H1 (cell line): ENCODE data around the gene UBE2G2. TPM values are rescaled to one million over a fixed set of nuclear protein-coding genes. Genes with fewer than 3 reads are reported as not detected.

Source experiments
- CTCF ChIA-PET: fragments of 300-600 bp; sonication (Branson Sonifier 250); formaldehyde crosslinking; loops from one replicate; lab custom pipeline; 2021; ENCODE audit not compliant: partially characterized antibody; lab: Charles Lee
- POLR2A ChIA-PET: fragments of 300-600 bp; sonication (Branson Sonifier 250); formaldehyde crosslinking; loops from one replicate; lab custom pipeline; 2021; ENCODE audit warnings: inconsistent platforms; ENCODE audit not compliant: partially characterized antibody; lab: Charles Lee
- DNase-seq, 2 experiments: peaks; one replicate each; pipeline versions ENCODE4 v3.0.0 to v3.0.0-alpha.2; 2010 to 2022; ENCODE audit warnings: low spot score in 2 of 2, low read depth in 1 of 2, mixed read lengths in 1 of 2
- FAIRE-seq: peaks from 2 replicates; lab custom pipeline; 2011; peaks lifted over from hg19 to GRCh38; lab: Jason Lieb, UNC
- H2AFZ ChIP-seq: 2 replicates; pipeline ENCODE4 v1.8.1; 2012; ENCODE audit warnings: low read length, inconsistent platforms
- H2AK5ac ChIP-seq: 2 replicates; pipeline ENCODE4 v1.6.1; 2013; ENCODE audit warnings: low read depth, low read length
- H2BK120ac ChIP-seq: replicated peaks from 2 replicates; pipeline ENCODE3; 2013; ENCODE audit warnings: low read depth, low read length, inconsistent platforms
- H2BK12ac ChIP-seq: 2 replicates; pipeline ENCODE4 v1.6.1; 2013; ENCODE audit warnings: low read depth, low read length
- H2BK15ac ChIP-seq: 2 replicates; pipeline ENCODE4 v1.6.1; 2013; ENCODE audit warnings: low read length
- H2BK20ac ChIP-seq: 2 replicates; pipeline ENCODE4 v1.6.1; 2013; ENCODE audit warnings: low read length
- H2BK5ac ChIP-seq: 2 replicates; pipeline ENCODE4 v1.6.1; 2013; ENCODE audit warnings: low read depth, low read length
- H3K14ac ChIP-seq: 2 replicates; pipeline ENCODE4 v1.6.1; 2013; ENCODE audit warnings: inconsistent platforms; ENCODE audit not compliant: insufficient read length
- H3K18ac ChIP-seq: 2 replicates; pipeline ENCODE4 v1.6.1; 2013; ENCODE audit warnings: low read length; ENCODE audit errors: extremely low read depth
- H3K23ac ChIP-seq: 2 replicates; pipeline ENCODE4 v1.6.1; 2013; ENCODE audit warnings: inconsistent platforms; ENCODE audit not compliant: insufficient read length
- H3K23me2 ChIP-seq: 2 replicates; pipeline ENCODE4 v1.6.1; 2013; ENCODE audit warnings: low read depth, low read length
- H3K27ac ChIP-seq: 2 replicates; pipeline ENCODE4 v1.6.1; 2011; ENCODE audit warnings: low read depth, low read length, inconsistent platforms
- H3K27me3 ChIP-seq, 4 experiments: replicated peaks in 1 of 4; 1 replicate in 1 of 4; 2 replicates in 3 of 4; pipeline versions ENCODE4 v1.6.1 to v1.8.1; 2011 to 2013; ENCODE audit warnings: low read length in 3 of 4, mild to moderate bottlenecking in 3 of 4, inconsistent platforms in 2 of 4, mixed read lengths in 2 of 4, moderate library complexity in 1 of 4; ENCODE audit not compliant: control insufficient read depth in 3 of 4, insufficient read depth in 3 of 4; ENCODE audit errors: extremely low read depth in 1 of 4
- H3K36me3 ChIP-seq, 4 experiments: 2 replicates each; pipeline versions ENCODE4 v1.6.1 to v1.8.1; 2011 to 2013; ENCODE audit warnings: mild to moderate bottlenecking in 4 of 4, low read length in 3 of 4, moderate library complexity in 2 of 4, control low read depth in 1 of 4, inconsistent platforms in 1 of 4; ENCODE audit not compliant: insufficient read depth in 4 of 4, control insufficient read depth in 2 of 4
- H3K4ac ChIP-seq: replicated peaks from 2 replicates; pipeline ENCODE3; 2013; ENCODE audit warnings: low read length, low read depth, mixed read lengths, inconsistent platforms; ENCODE audit not compliant: insufficient read length
- H3K4me1 ChIP-seq, 4 experiments: replicated peaks in 1 of 4; 1 replicate in 1 of 4; 2 replicates in 3 of 4; pipeline versions ENCODE4 v1.6.1 to v1.8.1; 2011 to 2013; ENCODE audit warnings: low read length in 3 of 4, inconsistent platforms in 2 of 4, mixed read lengths in 1 of 4; ENCODE audit not compliant: insufficient read depth in 4 of 4, control insufficient read depth in 3 of 4
- H3K4me2 ChIP-seq, 2 experiments: 2 replicates each; pipeline versions ENCODE4 v1.6.1 to v1.8.1; 2011 to 2013; ENCODE audit warnings: low read depth in 2 of 2, low read length in 2 of 2, control low read depth in 1 of 2, inconsistent platforms in 1 of 2, mild to moderate bottlenecking in 1 of 2; ENCODE audit not compliant: insufficient read depth in 1 of 2
- H3K4me3 ChIP-seq, 4 experiments: fragments of 200-600, 300-600 bp in 1 of 4; sonication (generic), shearing (Covaris generic), sonication (Bioruptor Twin) in 1 of 4; 2 replicates each; pipeline versions ENCODE4 v1.5.1 to v1.8.1; 2011 to 2016; ENCODE audit warnings: low read length in 4 of 4, low read depth in 3 of 4, control low read depth in 2 of 4, inconsistent platforms in 2 of 4, mild to moderate bottlenecking in 2 of 4, mixed read lengths in 1 of 4, moderate library complexity in 1 of 4; ENCODE audit not compliant: insufficient read depth in 2 of 4; ENCODE audit errors: extremely low read depth in 1 of 4
- H3K56ac ChIP-seq: replicated peaks from 2 replicates; pipeline ENCODE3; 2013; ENCODE audit warnings: low read depth, mild to moderate bottlenecking, mixed read lengths, low read length, inconsistent platforms; ENCODE audit not compliant: insufficient read length
- H3K79me1 ChIP-seq: 2 replicates; pipeline ENCODE4 v1.6.1; 2013; ENCODE audit warnings: low read depth, low read length, control low read depth
- H3K79me2 ChIP-seq, 2 experiments: 2 replicates each; pipeline versions ENCODE4 v1.6.1 to v1.8.1; 2012 to 2013; ENCODE audit warnings: low read length in 2 of 2, mild to moderate bottlenecking in 2 of 2, inconsistent platforms in 1 of 2; ENCODE audit not compliant: insufficient read depth in 2 of 2, control insufficient read depth in 1 of 2
- H3K9ac ChIP-seq, 4 experiments: replicated peaks in 1 of 4; 1 replicate in 1 of 4; 2 replicates in 3 of 4; pipeline versions ENCODE4 v1.6.1 to v1.8.1; 2011 to 2013; ENCODE audit warnings: low read depth in 3 of 4, low read length in 3 of 4, control low read depth in 2 of 4, mild to moderate bottlenecking in 2 of 4, moderate library complexity in 2 of 4, inconsistent platforms in 1 of 4; ENCODE audit errors: extremely low read depth in 1 of 4
- H3K9me3 ChIP-seq, 2 experiments: 2 replicates each; pipeline versions ENCODE4 v1.6.1 to v1.8.1; 2012 to 2013; ENCODE audit warnings: mild to moderate bottlenecking in 2 of 2, moderate library complexity in 2 of 2, control low read depth in 1 of 2, inconsistent platforms in 1 of 2, low read depth in 1 of 2, low read length in 1 of 2, mixed read lengths in 1 of 2; ENCODE audit not compliant: insufficient read depth in 2 of 2
- H4K20me1 ChIP-seq, 2 experiments: replicated peaks in 1 of 2; 2 replicates each; pipeline versions ENCODE3 to v1.8.1; 2011 to 2013; ENCODE audit warnings: inconsistent platforms in 2 of 2, low read length in 2 of 2, mild to moderate bottlenecking in 1 of 2; ENCODE audit not compliant: insufficient read depth in 2 of 2, control insufficient read depth in 1 of 2
- H4K5ac ChIP-seq: 2 replicates; pipeline ENCODE4 v1.6.1; 2013; ENCODE audit warnings: low read length, low read depth, mixed read lengths, inconsistent platforms; ENCODE audit not compliant: insufficient read length
- H4K8ac ChIP-seq: 2 replicates; pipeline ENCODE4 v1.8.0; 2013; ENCODE audit warnings: mild to moderate bottlenecking, moderate library complexity, low read length, inconsistent platforms; ENCODE audit not compliant: insufficient read depth; ENCODE audit errors: extremely low read depth
- H4K91ac ChIP-seq: replicated peaks from 2 replicates; pipeline ENCODE3; 2013; ENCODE audit warnings: low read length, mixed read lengths, inconsistent platforms; ENCODE audit not compliant: insufficient read length
- ASH2L ChIP-seq: fragments of 200-600, 300-600 bp; sonication (generic); IDR thresholded peaks from one replicate; pipeline ENCODE4 v1.7.1; 2017; ENCODE audit warnings: low read length
- BACH1 ChIP-seq: IDR thresholded peaks from 2 replicates; pipeline ENCODE4 v1.6.1; 2012; ENCODE audit warnings: low read length, improper control_type of control experiment
- HDAC6 ChIP-seq: IDR thresholded peaks from one replicate; pipeline ENCODE4 v1.7.1; 2012; ENCODE audit warnings: low read depth, mild to moderate bottlenecking, inconsistent platforms, low read length, moderate library complexity
- PHF8 ChIP-seq: fragments of 200-600 bp; sonication (generic); conservative IDR thresholded peaks from 2 replicates; pipeline ENCODE4 v1.7.1; 2012; ENCODE audit warnings: low read depth, mild to moderate bottlenecking, inconsistent platforms, low read length, moderate library complexity
- SUZ12 ChIP-seq: fragments of 200-600 bp; sonication (generic); IDR thresholded peaks from 2 replicates; pipeline ENCODE4 v1.6.1; 2012; ENCODE audit warnings: mild to moderate bottlenecking, inconsistent platforms, low read length, moderate library complexity, mixed read lengths
- WGBS, 2 experiments: shearing (Covaris generic) in 1 of 2; methylation state at CpG; one replicate each; pipeline versions ENCODE4 v1.1.6 to v1.1.7; 2013 to 2015; ENCODE audit warnings: low lambda C conversion rate in 2 of 2, mixed read lengths in 2 of 2, inconsistent platforms in 1 of 2, low coverage in 1 of 2, missing lambda C conversion rate in 1 of 2; ENCODE audit not compliant: insufficient replicate concordance in 2 of 2, insufficient coverage in 1 of 2, insufficient read length in 1 of 2; ENCODE audit errors: extremely low coverage in 1 of 2, missing lambda C conversion rate in 1 of 2; 5-methylcytosine and 5-hydroxymethylcytosine counted together
- polyA plus RNA-seq, 7 experiments: library from polyadenylated mRNA; depleted of rRNA in 3 of 7; stranded (reverse) in 5 of 7; unstranded in 2 of 7; fragments of >200 nt in 5 of 7; fragments of 200-250 nt in 2 of 7; gene quantifications; 1 replicate in 5 of 7; 2 replicates in 1 of 7; 4 replicates in 1 of 7; pipeline versions ENCODE4 v1.2.1 to v1.2.3, GENCODE V29; 2011 to 2013; ENCODE audit warnings: missing spikeins in 2 of 7, mixed read lengths in 2 of 7
- total RNA-seq: library from RNA; stranded (reverse); fragmentation: NEBNext Ultra II Directional; extraction: Animal tissue kit (Norgen Biotek cat#: 25700); gene quantifications from 2 replicates; pipeline ENCODE4 v1.2.1, GENCODE V29; 2021
- TF ChIP-seq, protein P1 (sequence below): IDR thresholded peaks from 2 replicates; pipeline ENCODE4 v1.6.1; 2012; ENCODE audit warnings: inconsistent platforms

UBE2G2 gene
- total and polyA plus RNA-seq, 2 of the 8 experiments (the other 6 are each of a cell fraction or from before 2014, with no cell fraction given), result 96.3 to 101 TPM

DNA sequence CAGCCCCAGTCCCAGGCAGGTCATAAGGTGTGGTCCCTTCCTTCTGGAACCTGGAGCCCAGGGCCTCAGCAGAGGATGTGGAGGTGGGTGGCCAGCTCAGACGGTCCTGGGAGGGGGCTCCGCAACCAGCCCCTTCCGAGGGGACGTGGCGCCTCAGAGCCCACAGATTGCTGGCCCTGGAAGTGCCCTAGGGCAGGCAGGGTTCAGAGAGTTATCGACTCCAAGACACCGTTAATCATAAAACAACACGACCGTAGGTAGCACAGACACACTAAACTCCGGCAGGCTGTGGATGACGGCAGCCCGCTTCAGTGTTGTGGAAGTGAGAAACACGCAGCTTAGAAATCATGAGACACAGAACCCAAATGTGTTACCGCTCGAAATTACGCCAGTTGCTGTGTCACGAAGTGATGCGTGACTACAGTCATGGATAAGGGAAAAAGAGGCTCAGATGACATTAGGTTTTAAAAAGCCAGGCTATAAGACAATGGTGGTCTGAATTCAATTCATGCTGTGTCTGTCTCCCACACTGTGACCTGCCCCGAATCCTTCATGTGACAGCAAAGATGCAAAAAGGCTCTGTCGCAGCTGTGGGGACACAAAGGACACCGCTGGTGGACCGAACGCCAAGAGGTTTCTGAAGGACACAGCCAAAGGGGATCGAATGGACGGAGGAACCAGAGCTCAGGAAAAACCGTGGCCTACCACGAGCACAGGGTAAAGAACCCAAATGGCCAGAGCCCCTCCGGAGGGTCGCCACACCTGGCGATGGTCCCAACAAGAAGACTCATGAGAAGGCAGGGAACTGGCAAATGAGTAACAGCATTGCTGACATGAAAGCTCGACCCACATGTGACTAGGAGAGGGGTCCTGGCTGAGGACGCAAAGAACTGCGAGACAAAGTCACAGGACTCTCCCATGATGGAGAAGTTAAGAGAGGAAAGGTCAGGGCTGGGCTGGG lies 17.9 kb upstream of the UBE2G2 start:
- Histone ChIP-seq H3K23ac (no peak overlapping the region), H2BK20ac (no peak overlapping the region), H3K9ac (no peak overlapping the region), H3K9me3 (peaks cover 36 to 48% of the 10 kb centered on the region in 2 experiments), H3K79me1 (peaks cover 8% of the 10 kb centered on the region), H4K8ac (no peak overlapping the region), H3K36me3 (no peaks in the 10 kb centered on the region), H3K14ac (no peak overlapping the region), H3K4me2 (no peak overlapping the region), H3K23me2 (peaks cover 9% of the 10 kb centered on the region; the same call in 1 of the 2 replicates), H2AK5ac (0 out of 2 replicates have a peak overlapping the region, but pooled peaks have one; percentile 13), H3K4ac (no peak overlapping the region), H3K4me3 (no peak overlapping the region), H4K91ac (no peak overlapping the region), H3K27ac (no peak overlapping the region), H2BK12ac (no peak overlapping the region), H3K56ac (no peak overlapping the region), H2BK5ac (no peak overlapping the region), H3K79me2 (peaks cover 10 to 24% of the 10 kb centered on the region in 2 experiments), H4K20me1 (peaks cover 8 to 14% of the 10 kb centered on the region in 2 experiments), H3K27me3 (peaks cover 0 to 10% (median 7%) of the 10 kb centered on the region in 4 experiments; a peak in 5 of 7 replicates), H2AFZ (no peak overlapping the region), H3K18ac (no peak overlapping the region), H3K4me1 (peaks cover 0 to 18% (median 5%) of the 10 kb centered on the region in 4 experiments; a peak in 4 of 7 replicates), H4K5ac (no peak overlapping the region), H2BK15ac (no peak overlapping the region), H2BK120ac (no peak overlapping the region)
- ChIA-PET CTCF (interaction anchor here (1.1 kb wide), 1 partner anchor 19 kb away, joined by 3 read pairs; no protein-coding TSS in a partner anchor), POLR2A (interaction anchor here (1.0 to 1.8 kb wide), 2 partner anchors 10 to 54 kb away, joined by 5 to 8 read pairs; partner anchors contain the start of gene PTTG1IP)
- FAIRE-seq (no peak), DNase-seq (no peak)
- WGBS, 2 experiments, result 93% methylated on average over 30 of the region's 33 CpGs; no CpG with 5 or more reads in 1 of the 2 experiments
- no peak for TF ChIP-seq SUZ12
- TF ChIP-seq ASH2L, result no peak
- TF ChIP-seq PHF8, result no peak
- TF ChIP-seq BACH1, result no peak
- TF ChIP-seq, protein P1, sequence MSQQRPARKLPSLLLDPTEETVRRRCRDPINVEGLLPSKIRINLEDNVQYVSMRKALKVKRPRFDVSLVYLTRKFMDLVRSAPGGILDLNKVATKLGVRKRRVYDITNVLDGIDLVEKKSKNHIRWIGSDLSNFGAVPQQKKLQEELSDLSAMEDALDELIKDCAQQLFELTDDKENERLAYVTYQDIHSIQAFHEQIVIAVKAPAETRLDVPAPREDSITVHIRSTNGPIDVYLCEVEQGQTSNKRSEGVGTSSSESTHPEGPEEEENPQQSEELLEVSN, result no peak
- TF ChIP-seq HDAC6, result no peak
